Measurements from ENCODE around the gene HSBP1L1. TPM values are rescaled to one million over a fixed set of nuclear protein-coding genes. Genes with fewer than 3 reads are reported as not detected.
"Not testable (repeated sequence)": the region's sequence is repeated elsewhere in the genome, so short reads cannot be mapped to it uniquely, and the experiment has no call there.

HSBP1L1 gene
- total RNA-seq, 1 donor from 2014 or later: 1.3 TPM

DNA sequence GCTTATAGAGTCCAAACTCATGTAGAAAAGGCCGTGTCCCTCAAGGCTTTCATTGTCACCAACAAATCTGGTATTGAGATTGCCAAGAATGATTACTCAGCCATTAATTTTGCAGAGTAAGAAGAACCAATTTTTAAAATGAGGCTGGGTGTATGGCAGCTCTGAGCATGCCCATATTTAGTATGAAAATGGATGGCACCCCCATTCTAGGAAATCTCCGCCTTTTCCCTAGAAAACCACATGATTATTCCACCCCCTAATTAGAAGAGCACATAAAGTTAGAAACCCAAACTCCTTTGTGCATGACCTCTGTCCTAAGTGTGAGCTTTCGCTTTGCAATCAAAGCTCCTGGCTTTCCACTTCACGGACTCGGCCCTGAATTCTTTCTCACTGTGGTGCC, 38.0 kb downstream of the HSBP1L1 start:
- H3K4me1 ChIP-seq: no peaks in the 10 kb centered on the region
- H3K4me3 ChIP-seq: no peak overlapping the region
- H3K27me3 ChIP-seq: no peaks in the 10 kb centered on the region
- no peaks in the 10 kb centered on the region for H3K36me3 ChIP-seq
- TF ChIP-seq, protein P1, sequence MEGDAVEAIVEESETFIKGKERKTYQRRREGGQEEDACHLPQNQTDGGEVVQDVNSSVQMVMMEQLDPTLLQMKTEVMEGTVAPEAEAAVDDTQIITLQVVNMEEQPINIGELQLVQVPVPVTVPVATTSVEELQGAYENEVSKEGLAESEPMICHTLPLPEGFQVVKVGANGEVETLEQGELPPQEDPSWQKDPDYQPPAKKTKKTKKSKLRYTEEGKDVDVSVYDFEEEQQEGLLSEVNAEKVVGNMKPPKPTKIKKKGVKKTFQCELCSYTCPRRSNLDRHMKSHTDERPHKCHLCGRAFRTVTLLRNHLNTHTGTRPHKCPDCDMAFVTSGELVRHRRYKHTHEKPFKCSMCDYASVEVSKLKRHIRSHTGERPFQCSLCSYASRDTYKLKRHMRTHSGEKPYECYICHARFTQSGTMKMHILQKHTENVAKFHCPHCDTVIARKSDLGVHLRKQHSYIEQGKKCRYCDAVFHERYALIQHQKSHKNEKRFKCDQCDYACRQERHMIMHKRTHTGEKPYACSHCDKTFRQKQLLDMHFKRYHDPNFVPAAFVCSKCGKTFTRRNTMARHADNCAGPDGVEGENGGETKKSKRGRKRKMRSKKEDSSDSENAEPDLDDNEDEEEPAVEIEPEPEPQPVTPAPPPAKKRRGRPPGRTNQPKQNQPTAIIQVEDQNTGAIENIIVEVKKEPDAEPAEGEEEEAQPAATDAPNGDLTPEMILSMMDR (IDR thresholded peaks at IDR 0.05): no peak
- DNase-seq (ENCODE audit: low spot score in 2 of 2): peak in 1 of 2 donors; percentile 11
- H3K27ac ChIP-seq: no peak overlapping the region
- intact Hi-C loops (cut with DNase I): no loop called here
- H3K9me3 ChIP-seq: no peaks in the 10 kb centered on the region

DNA sequence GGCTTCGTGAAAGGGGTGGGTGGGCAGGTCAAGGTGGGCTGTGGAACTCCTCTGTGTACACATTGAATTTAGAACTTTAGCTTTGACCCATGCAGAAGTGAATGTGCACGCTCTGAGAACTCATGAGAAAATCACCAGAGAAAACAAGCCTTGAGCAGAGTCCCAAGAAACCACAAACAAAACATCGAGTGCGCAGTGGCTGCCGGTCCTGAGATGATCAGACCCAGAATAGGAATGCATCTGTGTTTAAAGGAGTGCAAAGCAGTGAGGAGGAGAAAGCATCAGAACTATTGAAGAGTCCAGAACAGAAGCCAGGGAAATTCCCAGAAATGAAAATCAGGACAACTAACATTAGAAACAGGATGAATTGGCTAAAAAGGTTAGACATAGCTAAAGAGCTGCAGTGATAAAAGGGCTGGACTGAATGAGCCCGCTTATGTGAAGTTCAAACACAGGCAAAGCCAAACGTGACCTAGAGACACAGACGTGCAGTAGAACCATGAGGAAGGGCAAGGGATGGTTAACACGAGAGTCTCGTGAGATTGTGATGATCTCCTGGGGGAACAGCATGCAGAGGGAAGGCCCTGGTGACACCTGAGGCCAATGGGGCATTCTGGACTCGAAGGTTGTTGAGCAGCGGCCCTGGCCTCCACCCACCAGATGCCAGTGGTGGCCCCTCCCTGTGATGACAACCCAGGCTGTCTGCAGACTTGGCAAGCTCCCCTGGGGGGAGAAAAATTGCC, 40.3 kb downstream of the HSBP1L1 start:
- intact Hi-C loops (cut with DNase I): no loop called here

GRCh38 chr18:80006724-80007123, 42.3 kb downstream of the HSBP1L1 start:
- H3K27me3 ChIP-seq: no peaks in the 10 kb centered on the region
- peaks cover 0 to 19% of the 10 kb centered on the region in 2 donors for H3K9me3 ChIP-seq
- H3K4me3 ChIP-seq: no peak overlapping the region
- H3K27ac ChIP-seq: no peak overlapping the region
- TF ChIP-seq, protein P1 (IDR thresholded peaks at IDR 0.05): no peak
- H3K4me1 ChIP-seq: no peaks in the 10 kb centered on the region
- DNase-seq (ENCODE audit: low spot score in 2 of 2): no peak
- intact Hi-C loops (cut with DNase I): no loop called here
- H3K36me3 ChIP-seq: no peaks in the 10 kb centered on the region

More for the DNA sequence above, 40.3 kb downstream of the HSBP1L1 start:
- H3K27me3 ChIP-seq: no peaks in the 10 kb centered on the region
- no peak overlapping the region for H3K27ac ChIP-seq
- TF ChIP-seq, protein P1 (IDR thresholded peaks at IDR 0.05): no peak
- H3K36me3 ChIP-seq: no peaks in the 10 kb centered on the region
- H3K4me3 ChIP-seq: no peak overlapping the region
- no peak for DNase-seq (ENCODE audit: low spot score in 2 of 2)
- peaks cover 0 to 4% of the 10 kb centered on the region in 2 donors for H3K9me3 ChIP-seq
- H3K4me1 ChIP-seq: no peaks in the 10 kb centered on the region

- H3K9me3 ChIP-seq: peaks cover 10 to 48% of the 10 kb centered on the region in 2 donors
- TF ChIP-seq, protein P1 (IDR thresholded peaks at IDR 0.05): no peak
- no peaks in the 10 kb centered on the region for H3K4me1 ChIP-seq
- peak; percentile 58 to 89 for DNase-seq (ENCODE audit: low spot score in 2 of 2)
- intact Hi-C loops (cut with DNase I): loop anchor here (1.0 kb wide), 2 partner anchors 22 to 23 kb away; partner anchors contain the start of gene TXNL4A
- H3K4me3 ChIP-seq: peak overlapping the region in 1 of 2 donors; percentile 0
- H3K27ac ChIP-seq: peak overlapping the region; percentile 34 to 66
- no peaks in the 10 kb centered on the region for H3K36me3 ChIP-seq
- H3K27me3 ChIP-seq: no peaks in the 10 kb centered on the region
Measured at GRCh38 chr18:80009661-80010550, 45.5 kb downstream of the HSBP1L1 start.

DNA sequence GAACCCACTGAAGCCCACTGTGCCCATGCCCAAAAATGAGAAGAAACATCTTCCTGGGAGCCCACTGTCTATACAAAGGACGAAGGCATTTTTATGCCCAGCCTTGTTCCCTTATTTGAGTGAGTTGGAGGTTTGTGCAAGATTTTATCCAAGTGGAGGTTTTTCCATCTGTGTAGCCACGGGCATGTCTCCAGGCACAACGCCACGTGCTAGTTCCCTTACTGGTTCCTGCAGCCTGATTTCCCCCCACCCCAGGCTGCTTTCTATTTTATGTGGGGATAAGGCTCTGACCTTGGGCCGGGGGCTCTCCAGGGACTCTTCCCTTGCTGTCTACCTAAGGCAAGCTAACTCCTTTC, 46.1 kb downstream of the HSBP1L1 start:
- Histone ChIP-seq H3K4me1 (no peaks in the 10 kb centered on the region), H3K4me3 (peak overlapping the region in 1 of 2 donors; percentile 0), H3K9me3 (peaks cover 10 to 50% of the 10 kb centered on the region in 2 donors), H3K27ac (peak overlapping the region; percentile 51 to 66), H3K36me3 (no peaks in the 10 kb centered on the region), H3K27me3 (no peaks in the 10 kb centered on the region)
- intact Hi-C loops (cut with DNase I): loop anchor here (1.0 kb wide), 2 partner anchors 22 to 23 kb away; partner anchors contain the start of gene TXNL4A
- DNase-seq (ENCODE audit: low spot score in 2 of 2): no peak
- TF ChIP-seq, protein P1 (IDR thresholded peaks at IDR 0.05): no peak

GRCh38 chr18:80011496-80012137, 47.2 kb downstream of the HSBP1L1 start:
- H3K4me1 ChIP-seq; H3K4me3 ChIP-seq; H3K36me3 ChIP-seq; H3K27ac ChIP-seq; DNase-seq (ENCODE audit: low spot score in 2 of 2); intact Hi-C loops (cut with DNase I); H3K27me3 ChIP-seq: not testable (repeated sequence)
- H3K9me3 ChIP-seq: peaks cover 10 to 50% of the 10 kb centered on the region in 2 donors

Data from ascending aorta (tissue), 2 donors.